ENCODE measurements around the gene FCN1.

GRCh38 chr9:134939836-134940235 is 22.1 kb upstream of the FCN1 start:
- no peak for TF ChIP-seq CTCF (optimal IDR thresholded peaks at IDR 0.05 in 1 of 3, IDR thresholded peaks at IDR 0.05 in 1 of 3, conservative IDR thresholded peaks at IDR 0.05 in 1 of 3; ENCODE audit: extremely low read depth in 1 of 3, insufficient read depth in 2 of 3, low read length in 3 of 3)
- TF ChIP-seq EZH2 (IDR thresholded peaks at IDR 0.05; ENCODE audit: low read length): no peak

All from keratinocyte (primary cell).